ENCODE data around the gene BICD2. TPM values are rescaled to one million over a fixed set of nuclear protein-coding genes. Genes with fewer than 3 reads are reported as not detected.

The BICD2 gene
- total and polyA plus RNA-seq, 9 of the 15 experiments (the other 6 are each of a cell fraction or from before 2014, with no cell fraction given), result 3.6 to 23.4 (median 11.8) TPM

DNA sequence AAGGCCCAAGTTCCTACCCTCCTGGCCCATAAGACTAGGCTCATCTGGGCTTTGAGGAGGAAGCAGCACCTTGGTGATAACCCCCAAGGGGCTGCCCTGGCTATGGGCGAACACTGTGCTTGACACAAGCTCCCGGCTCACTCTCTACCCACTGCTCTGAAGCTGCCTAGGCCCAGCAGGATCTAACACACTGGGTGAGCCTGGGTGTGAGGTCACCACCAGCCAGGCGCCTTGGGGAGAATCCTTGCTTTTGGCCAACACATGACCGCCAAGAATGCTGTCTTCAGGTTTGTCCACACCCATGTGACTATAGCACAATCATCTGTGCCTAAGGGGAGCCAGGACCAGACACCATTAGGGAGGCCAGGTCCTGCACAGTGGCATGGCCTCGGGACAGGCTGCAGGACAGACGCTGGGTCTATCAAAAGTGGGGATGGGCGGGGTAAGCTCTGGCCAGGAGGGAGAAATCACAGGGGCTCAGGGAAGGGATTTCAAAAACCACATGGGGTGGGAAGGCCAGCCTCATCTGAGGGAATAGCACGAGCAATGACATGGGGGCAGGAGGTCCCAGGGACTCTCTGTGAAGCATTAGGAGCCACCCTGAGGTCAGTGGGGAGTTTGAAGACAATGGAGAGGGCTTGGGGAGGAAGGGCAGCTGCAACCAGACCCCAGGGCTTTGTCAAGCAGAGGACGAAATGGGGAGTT lies 29.6 kb downstream of the BICD2 start:
- Histone ChIP-seq H3K4me2 (ENCODE audit: insufficient read depth, low read length) (no peak overlapping the region), H3K27me3 (ENCODE audit: control insufficient read depth in 2 of 2, insufficient read depth in 2 of 2, low read length in 2 of 2) (no peaks in the 10 kb centered on the region), H2AFZ (ENCODE audit: low read depth, low read length) (no peak overlapping the region), H3K36me3 (ENCODE audit: control insufficient read depth, insufficient read depth, low read length) (no peaks in the 10 kb centered on the region; the same call in 2 of the 3 replicates), H3K4me3 (no peak overlapping the region), H3K27ac (ENCODE audit: extremely low read depth, low read depth, low read length) (no peak overlapping the region), H3K4me1 (replicated peaks in 1 of 2; ENCODE audit: control insufficient read depth in 2 of 2, insufficient read depth in 2 of 2, low read length in 2 of 2) (peaks cover 8 to 18% of the 10 kb centered on the region in 2 experiments; a peak in 4 of 5 replicates), H3K79me2 (ENCODE audit: control insufficient read depth, insufficient read depth, low read length) (peaks cover 77% of the 10 kb centered on the region), H3K9me3 (replicated peaks; ENCODE audit: control insufficient read depth, insufficient read depth, low read depth, low read length) (no peaks in the 10 kb centered on the region), H3K9ac (ENCODE audit: insufficient read depth in 1 of 2, low read depth in 2 of 2, low read length in 2 of 2) (peak overlapping the region in 1 of 2 experiments; percentile 38; a peak in 1 of 4 replicates), H4K20me1 (replicated peaks; ENCODE audit: control insufficient read depth, insufficient read depth, low read length) (peaks cover 46% of the 10 kb centered on the region), H3K9me1 (ENCODE audit: control insufficient read depth, insufficient read depth, low read length) (peaks cover 8% of the 10 kb centered on the region)
- ATAC-seq, result peak; percentile 31; the same call in 2 of the 3 replicates
- no peak for DNase-seq (ENCODE audit: extremely low read depth in 1 of 4, low spot score in 3 of 4)
- WGBS (ENCODE audit: insufficient coverage, low coverage, missing lambda C conversion rate), result 69% methylated on average over 9 of the region's 9 CpGs
- TF ChIP-seq ZNF584 (CRISPR knock-in tag; IDR thresholded peaks at IDR 0.05; ENCODE audit: low read depth) (no peak), XRCC3 (IDR thresholded peaks at IDR 0.05) (no peak), FOXP1 (CRISPR knock-in tag; IDR thresholded peaks at IDR 0.05) (no peak), BDP1 (IDR thresholded peaks at IDR 0.05; ENCODE audit: insufficient read depth, insufficient read length) (no peak)
- in situ Hi-C loops (cut with MboI) (loop anchor here (5.0 kb wide), 1 partner anchor 57 kb away; no protein-coding TSS in a partner anchor), intact Hi-C loops (cut with micrococcal nuclease) (no loop called here)
- POLR2A ChIA-PET, result no interaction called here
- CTCF ChIA-PET (ENCODE audit: low intra/inter-chr PET ratio), result interaction anchor here (1.1 kb wide), 1 partner anchor 45 kb away, joined by 3 read pairs; no protein-coding TSS in a partner anchor
- BruUV-seq (replicated peaks), result no TSS peak
- FAIRE-seq, result no peak

DNA sequence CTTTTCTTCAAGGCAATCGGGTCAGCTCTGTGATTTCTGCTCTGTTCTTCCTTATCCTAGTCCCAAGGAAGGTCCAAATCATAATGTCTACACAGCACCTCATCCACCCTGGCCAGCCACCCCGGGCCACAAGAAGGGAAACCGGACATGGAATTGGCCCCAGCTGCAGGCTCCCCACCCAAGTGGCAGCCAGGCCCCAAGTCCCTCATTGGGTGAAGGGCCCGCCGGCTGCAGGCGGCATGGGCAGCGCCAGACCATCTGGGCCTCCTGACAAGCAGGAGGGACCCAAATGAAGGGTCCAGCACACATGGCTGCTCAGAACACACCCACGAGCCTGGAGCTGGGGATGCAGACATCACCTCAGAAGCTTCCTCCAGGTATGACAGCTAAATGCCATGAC lies 33.7 kb downstream of the BICD2 start:
- 89% methylated on average over 8 of the region's 8 CpGs for WGBS (ENCODE audit: insufficient coverage, low coverage, missing lambda C conversion rate)
- intact Hi-C loops (cut with micrococcal nuclease), result no loop called here
- Histone ChIP-seq H3K4me3 (no peak overlapping the region), H3K4me2 (ENCODE audit: insufficient read depth, low read length) (no peak overlapping the region), H3K27me3 (ENCODE audit: control insufficient read depth in 2 of 2, insufficient read depth in 2 of 2, low read length in 2 of 2) (no peaks in the 10 kb centered on the region), H3K9me3 (replicated peaks; ENCODE audit: control insufficient read depth, insufficient read depth, low read depth, low read length) (no peaks in the 10 kb centered on the region), H3K4me1 (replicated peaks in 1 of 2; ENCODE audit: control insufficient read depth in 2 of 2, insufficient read depth in 2 of 2, low read length in 2 of 2) (peaks cover 3 to 9% of the 10 kb centered on the region in 2 experiments; a peak in 4 of 5 replicates), H3K36me3 (ENCODE audit: control insufficient read depth, insufficient read depth, low read length) (peaks cover 26% of the 10 kb centered on the region), H3K79me2 (ENCODE audit: control insufficient read depth, insufficient read depth, low read length) (peaks cover 43% of the 10 kb centered on the region), H3K9me1 (ENCODE audit: control insufficient read depth, insufficient read depth, low read length) (peaks cover 11% of the 10 kb centered on the region), H2AFZ (ENCODE audit: low read depth, low read length) (no peak overlapping the region), H3K27ac (ENCODE audit: extremely low read depth, low read depth, low read length) (no peak overlapping the region), H3K9ac (ENCODE audit: insufficient read depth in 1 of 2, low read depth in 2 of 2, low read length in 2 of 2) (peak overlapping the region in 1 of 2 experiments; percentile 7; a peak in 1 of 4 replicates), H4K20me1 (replicated peaks; ENCODE audit: control insufficient read depth, insufficient read depth, low read length) (peaks cover 24% of the 10 kb centered on the region)
- ATAC-seq (no peak), FAIRE-seq (no peak), DNase-seq (ENCODE audit: extremely low read depth in 1 of 4, low spot score in 3 of 4) (no peak)
- POLR2A ChIA-PET, result interaction anchor here (0.9 kb wide), 1 partner anchor 13 kb away, joined by 3 read pairs; no protein-coding TSS in a partner anchor
- in situ Hi-C loops (cut with MboI), result loop anchor here (5.0 kb wide), 1 partner anchor 61 kb away; no protein-coding TSS in a partner anchor
- no TSS peak for BruUV-seq (replicated peaks)
- CTCF ChIA-PET (ENCODE audit: low intra/inter-chr PET ratio), result no interaction called here
- TF ChIP-seq ZNF830 (CRISPR knock-in tag; IDR thresholded peaks at IDR 0.05) (no peak), HNRNPL (IDR thresholded peaks at IDR 0.05; ENCODE audit: low read depth, low read length) (no peak)
